GM12801 (cell line): ENCODE data around the gene HMX1.

ENCODE experiments used
- CTCF ChIP-seq: IDR thresholded peaks from one replicate; pipeline ENCODE4 v1.5.1; 2011; ENCODE audit warnings: control low read depth; ENCODE audit not compliant: insufficient read length; ENCODE audit errors: extremely low read depth

HMX1 gene

GRCh38 chr4:8838296-8838960, 33.2 kb downstream of the HMX1 start:
- no peak for TF ChIP-seq CTCF

GRCh38 chr4:8837181-8837841, 34.3 kb downstream of the HMX1 start:
- no peak for TF ChIP-seq CTCF

GRCh38 chr4:8836664-8837171, 34.9 kb downstream of the HMX1 start:
- TF ChIP-seq CTCF: no peak

- TF ChIP-seq CTCF: no peak
Measured at GRCh38 chr4:8835521-8836365, 35.9 kb downstream of the HMX1 start.

GRCh38 chr4:8834681-8835220, 36.9 kb downstream of the HMX1 start:
- TF ChIP-seq CTCF: no peak

- TF ChIP-seq CTCF: no peak
Measured at GRCh38 chr4:8832113-8832915, 39.3 kb downstream of the HMX1 start.
